GM10266 (cell line): Measurements from ENCODE around the gene LPIN1.

Experiments used
- DNase-seq: peaks from one replicate; pipeline ENCODE4 v3.0.0; 2012; ENCODE audit errors: extremely low spot score
- CTCF ChIP-seq: IDR thresholded peaks from 2 replicates; pipeline ENCODE4 v1.5.1; 2012; ENCODE audit warnings: mild to moderate bottlenecking, low read depth; ENCODE audit not compliant: control insufficient read depth, insufficient read depth; ENCODE audit errors: missing control alignments

LPIN1 gene

GRCh38 chr2:11740723-11741122, 5.7 kb upstream of the LPIN1 start:
- DNase-seq = no peak
- no peak for TF ChIP-seq CTCF

GRCh38 chr2:11742317-11742701, 4.1 kb upstream of the LPIN1 start:
- DNase-seq = no peak
- no peak for TF ChIP-seq CTCF

GRCh38 chr2:11742702-11743357, 3.6 kb upstream of the LPIN1 start:
- no peak for TF ChIP-seq CTCF
- no peak for DNase-seq

- TF ChIP-seq CTCF = no peak
- DNase-seq = no peak
Measured at GRCh38 chr2:11743366-11743765, 3.1 kb upstream of the LPIN1 start.

GRCh38 chr2:11743846-11744553, 2.4 kb upstream of the LPIN1 start:
- DNase-seq = peak; percentile 83
- TF ChIP-seq CTCF = no peak

GRCh38 chr2:11744631-11745394, 1.6 kb upstream of the LPIN1 start:
- DNase-seq = no peak
- peak; percentile 18 for TF ChIP-seq CTCF
